Gastrocnemius medialis (tissue), 4 donors: Measurements from ENCODE around the gene RFFL.

Experiments
- CTCF ChIP-seq, 5 experiments: fragments of 450-650 bp in 3 of 5; fragments of 200-600 bp in 2 of 5; sonication (generic) in 2 of 5; IDR thresholded peaks in 4 of 5; conservative IDR thresholded peaks in 1 of 5; 1 replicate in 4 of 5; 2 replicates in 1 of 5; pipeline ENCODE4 v1.5.1; 2016 to 2019; ENCODE audit warnings: antibody characterized with exemption in 5 of 5, mild to moderate bottlenecking in 3 of 5, moderate library complexity in 3 of 5
- POLR2A ChIP-seq, 2 donors: fragments of 450-650 bp; IDR thresholded peaks; one replicate each; pipeline ENCODE4 v1.6.1; 2017; ENCODE audit warnings: antibody characterized with exemption in 2 of 2, mild to moderate bottlenecking in 2 of 2, moderate library complexity in 2 of 2

DNA sequence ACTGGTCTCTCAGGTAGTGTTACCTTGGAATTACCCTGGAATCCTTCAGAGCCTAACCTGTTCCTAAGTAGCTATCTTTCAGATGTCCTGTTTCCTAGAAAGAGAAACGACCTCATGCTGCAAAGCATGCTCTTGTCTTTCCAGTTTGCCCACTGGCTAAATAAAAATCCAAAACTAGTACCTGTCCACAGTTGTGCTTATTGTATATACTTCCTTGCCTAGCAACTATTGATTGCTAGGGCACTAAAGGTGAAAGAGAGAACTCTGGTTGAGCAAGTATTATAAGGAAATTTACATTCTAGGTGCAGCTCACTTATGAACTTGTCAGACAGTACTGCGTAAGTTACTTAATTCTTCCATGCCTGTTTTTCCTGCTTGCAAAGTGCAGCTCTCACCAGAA is 44.7 kb downstream of the RFFL start:
- TF ChIP-seq CTCF (IDR thresholded peaks at IDR 0.05 in 4 of 5, conservative IDR thresholded peaks at IDR 0.05 in 1 of 5) (no peak), POLR2A (IDR thresholded peaks at IDR 0.05) (no peak)
